ENCODE data around the gene C1QB.

GRCh38 chr1:22673486-22674409, 20.7 kb downstream of the C1QB start:
- TF ChIP-seq POLR2A (IDR thresholded peaks at IDR 0.05) (no peak), CTCF (IDR thresholded peaks at IDR 0.05) (peak in 3 of 4 experiments; percentile 52 to 67 (median 62))

All from prostate gland (tissue), 2 donors.